HepG2 (cell line): ENCODE measurements around the gene NUP153.

Experiments
- CTCF ChIP-seq: sonication (generic); formaldehyde crosslinking; IDR thresholded peaks from 2 replicates; pipeline ENCODE4 v1.5.0; 2020; ENCODE audit warnings: mild to moderate bottlenecking, missing genetic modification reagents, moderate library complexity
- FOXM1 ChIP-seq: sonication (generic); formaldehyde crosslinking; IDR thresholded peaks from 2 replicates; pipeline ENCODE4 v1.5.0; 2020; ENCODE audit warnings: missing genetic modification reagents
- ZNF121 ChIP-seq: sonication (generic); formaldehyde crosslinking; IDR thresholded peaks from 2 replicates; pipeline ENCODE4 v1.5.0; 2020; ENCODE audit warnings: mild to moderate bottlenecking, missing genetic modification reagents

GRCh38 chr6:17662585-17662984 is 44.1 kb downstream of the NUP153 start:
- TF ChIP-seq CTCF (CRISPR knock-in tag) = no peak
- no peak for TF ChIP-seq ZNF121 (CRISPR knock-in tag)
- no peak for TF ChIP-seq FOXM1 (CRISPR knock-in tag)
